ENCODE measurements around the gene OR5L2. TPM values are rescaled to one million over a fixed set of nuclear protein-coding genes. Genes with fewer than 3 reads are reported as not detected.

The OR5L2 gene
- total RNA-seq (ENCODE audit: low replicate concordance): not detected in 2 replicates

DNA sequence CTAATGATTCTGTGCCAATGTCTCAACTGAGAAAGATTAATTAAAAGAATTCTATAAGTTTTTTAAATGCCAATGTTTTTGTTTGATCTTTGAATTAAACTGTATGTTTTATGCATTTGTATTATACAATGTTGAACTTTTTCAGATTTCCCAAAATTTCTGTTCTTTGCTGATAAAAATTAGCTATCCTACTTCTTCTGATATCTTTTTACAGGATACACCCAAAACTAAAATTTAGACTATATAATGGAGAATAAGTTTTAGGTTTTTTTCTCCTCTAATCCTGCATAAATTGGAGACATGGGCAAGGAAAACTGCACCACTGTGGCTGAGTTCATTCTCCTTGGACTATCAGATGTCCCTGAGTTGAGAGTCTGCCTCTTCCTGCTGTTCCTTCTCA, at the start of gene OR5L2:
TSS of gene OR5L2 (plus strand) at position 301 of the 400 bp plus-strand sequence. CDS start at position 301, 0 bp downstream.

DNA sequence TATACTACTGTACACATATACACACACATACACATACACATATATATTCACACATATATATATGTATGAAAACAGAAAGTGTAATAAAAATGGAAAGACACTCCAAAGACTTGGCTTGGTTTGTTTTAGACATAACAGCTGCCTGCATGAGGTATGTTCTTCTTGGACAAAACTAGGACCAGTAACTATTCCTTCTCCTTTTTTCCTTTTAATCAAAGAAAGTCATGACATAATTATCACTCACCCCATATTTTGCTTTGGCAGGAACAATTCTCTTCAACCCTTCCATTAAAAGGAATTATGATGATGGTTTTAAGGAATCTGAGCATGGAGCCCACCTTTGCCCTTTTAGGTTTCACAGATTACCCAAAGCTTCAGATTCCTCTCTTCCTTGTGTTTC, 31.8 kb upstream of the OR5L2 start, which contains the start of gene OR5D14:
TSS of gene OR5D14 (plus strand) at position 301 of the 400 bp plus-strand sequence. CDS start at position 301, 0 bp downstream.

GRCh38 chr11:55811067-55811466, 16.0 kb upstream of the OR5L2 start, which contains the start of gene OR5L1:
Gene OR5L1, plus strand, starts transcription at chr11:55811367. Its CDS starts 100 bp downstream, at chr11:55811467.

GRCh38 chr11:55819330-55819729, 7.7 kb upstream of the OR5L2 start, which contains the start of gene OR5D18:
Gene OR5D18, plus strand, starts transcription at chr11:55819630. Its CDS starts 0 bp downstream, at chr11:55819630.

DNA sequence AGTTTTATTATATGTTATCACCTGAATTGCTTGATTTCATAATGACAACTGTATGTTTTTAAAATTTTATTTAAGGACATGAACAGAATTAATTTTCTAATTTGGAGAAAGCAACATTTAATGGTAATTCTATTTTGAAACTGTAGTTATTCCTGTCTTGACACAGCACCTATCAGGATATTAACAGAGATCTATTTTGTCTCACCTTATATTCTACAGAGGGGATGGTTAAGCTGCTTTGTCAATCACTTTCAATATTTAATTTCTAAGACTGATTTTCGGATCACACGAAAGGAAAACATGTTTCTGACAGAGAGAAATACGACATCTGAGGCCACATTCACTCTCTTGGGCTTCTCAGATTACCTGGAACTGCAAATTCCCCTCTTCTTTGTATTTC, 11.4 kb downstream of the OR5L2 start, which contains the start of gene OR5D16:
TSS of gene OR5D16 (plus strand) at position 301 of the 400 bp plus-strand sequence. CDS start at position 301, 0 bp downstream.

Other genes with a start within 250 kb of the OR5L2 start
- under 0.01 TPM in 1 of 2 replicates, not detected in the other for gene OR4C11, start 219.6 kb upstream of the OR5L2 start, total RNA-seq (ENCODE audit: low replicate concordance)
- gene OR4P4, start 192.1 kb upstream of the OR5L2 start, total RNA-seq (ENCODE audit: low replicate concordance): not detected in 2 replicates
- gene OR4S2, start 178.9 kb upstream of the OR5L2 start, total RNA-seq (ENCODE audit: low replicate concordance): not detected in 2 replicates
- gene OR4C6, start 165.0 kb upstream of the OR5L2 start, total RNA-seq (ENCODE audit: low replicate concordance): not detected in 2 replicates
- not detected in 2 replicates for gene OR5D13, start 53.8 kb upstream of the OR5L2 start, total RNA-seq (ENCODE audit: low replicate concordance)
- not detected in 2 replicates for gene OR5D14, start 31.7 kb upstream of the OR5L2 start, total RNA-seq (ENCODE audit: low replicate concordance)
- gene OR5L1, start 15.9 kb upstream of the OR5L2 start, total RNA-seq (ENCODE audit: low replicate concordance): not detected in 2 replicates
- gene OR5D18, start 7.6 kb upstream of the OR5L2 start, total RNA-seq (ENCODE audit: low replicate concordance): not detected in 2 replicates
- not detected in 2 replicates for gene OR5D16, start 11.5 kb downstream of the OR5L2 start, total RNA-seq (ENCODE audit: low replicate concordance)
- not detected in 2 replicates for gene TRIM51, start 56.1 kb downstream of the OR5L2 start, total RNA-seq (ENCODE audit: low replicate concordance)
- gene OR5W2, start 87.4 kb downstream of the OR5L2 start, total RNA-seq (ENCODE audit: low replicate concordance): not detected in 2 replicates
- gene OR5I1, start 109.2 kb downstream of the OR5L2 start, total RNA-seq (ENCODE audit: low replicate concordance): not detected in 2 replicates
- gene OR10AG1, start 142.7 kb downstream of the OR5L2 start, total RNA-seq (ENCODE audit: low replicate concordance): not detected in 2 replicates
- gene OR5F1, start 167.4 kb downstream of the OR5L2 start, total RNA-seq (ENCODE audit: low replicate concordance): not detected in 2 replicates
- not detected in 2 replicates for gene OR5AS1, start 200.4 kb downstream of the OR5L2 start, total RNA-seq (ENCODE audit: low replicate concordance)

Measured in smooth muscle cell of the coronary artery (primary cell).